GM12892 (cell line): ENCODE results near the gene RAPGEF5.

ENCODE experiments used
- POLR2A ChIP-seq: IDR thresholded peaks from 2 replicates; pipeline ENCODE4 v1.6.1; 2011; ENCODE audit warnings: low read depth, low read length, control low read depth
- POLR2AphosphoS5 ChIP-seq: IDR thresholded peaks from 2 replicates; pipeline ENCODE4 v1.6.1; 2011; ENCODE audit warnings: low read depth, low read length, control low read depth
- TAF1 ChIP-seq: IDR thresholded peaks from 2 replicates; pipeline ENCODE4 v1.6.1; 2011; ENCODE audit warnings: low read depth, mild to moderate bottlenecking, control low read depth, low read length, borderline replicate concordance

- TF ChIP-seq POLR2AphosphoS5: no peak
- TF ChIP-seq TAF1: no peak
- TF ChIP-seq POLR2A: no peak
Measured at GRCh38 chr7:22400936-22401553, 44.1 kb upstream of the RAPGEF5 start.
